ENCODE data around the gene MDK.

The MDK gene

DNA sequence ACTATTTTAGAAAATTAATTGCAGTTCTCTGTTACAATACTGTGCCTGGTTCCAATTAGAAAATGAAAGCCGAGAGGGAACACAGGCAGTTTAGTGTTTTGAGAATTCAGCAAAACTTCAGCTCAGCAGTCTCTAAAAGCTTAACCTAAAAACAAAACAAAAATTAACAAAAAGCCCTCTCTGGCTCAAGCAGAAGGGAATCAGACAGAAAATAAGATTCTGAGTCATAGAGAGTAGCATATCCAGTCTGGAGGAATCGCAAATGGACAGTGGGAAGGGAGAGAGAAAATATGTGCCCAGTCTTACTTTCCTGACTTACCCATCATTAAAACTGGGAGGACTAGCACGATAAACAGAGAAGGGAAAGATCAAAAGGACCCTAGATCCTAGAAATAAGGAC is 48.2 kb downstream of the MDK start:
- TF ChIP-seq OSR1 (CRISPR knock-in tag; IDR thresholded peaks at IDR 0.05) (no peak), ZNF70 (CRISPR knock-in tag; IDR thresholded peaks at IDR 0.05) (no peak), ISL1 (CRISPR knock-in tag; IDR thresholded peaks at IDR 0.05) (no peak), ZFP3 (CRISPR knock-in tag; IDR thresholded peaks at IDR 0.05) (no peak), PPARA (CRISPR knock-in tag; IDR thresholded peaks at IDR 0.05; ENCODE audit: borderline replicate concordance) (no peak), TOX (CRISPR knock-in tag; IDR thresholded peaks at IDR 0.05; ENCODE audit: borderline replicate concordance) (no peak), ZNF565 (CRISPR knock-in tag; conservative IDR thresholded peaks at IDR 0.05; ENCODE audit: low read depth) (no peak), ZFP30 (CRISPR knock-in tag; IDR thresholded peaks at IDR 0.05) (no peak), BACH2 (CRISPR knock-in tag; IDR thresholded peaks at IDR 0.05; ENCODE audit: borderline replicate concordance) (no peak), ARNTL (CRISPR knock-in tag; IDR thresholded peaks at IDR 0.05; ENCODE audit: borderline replicate concordance, low read depth) (no peak), ZNF8 (CRISPR knock-in tag; IDR thresholded peaks at IDR 0.05) (no peak), CSDC2 (CRISPR knock-in tag; IDR thresholded peaks at IDR 0.05) (no peak)
- TF ChIP-seq, protein P1, sequence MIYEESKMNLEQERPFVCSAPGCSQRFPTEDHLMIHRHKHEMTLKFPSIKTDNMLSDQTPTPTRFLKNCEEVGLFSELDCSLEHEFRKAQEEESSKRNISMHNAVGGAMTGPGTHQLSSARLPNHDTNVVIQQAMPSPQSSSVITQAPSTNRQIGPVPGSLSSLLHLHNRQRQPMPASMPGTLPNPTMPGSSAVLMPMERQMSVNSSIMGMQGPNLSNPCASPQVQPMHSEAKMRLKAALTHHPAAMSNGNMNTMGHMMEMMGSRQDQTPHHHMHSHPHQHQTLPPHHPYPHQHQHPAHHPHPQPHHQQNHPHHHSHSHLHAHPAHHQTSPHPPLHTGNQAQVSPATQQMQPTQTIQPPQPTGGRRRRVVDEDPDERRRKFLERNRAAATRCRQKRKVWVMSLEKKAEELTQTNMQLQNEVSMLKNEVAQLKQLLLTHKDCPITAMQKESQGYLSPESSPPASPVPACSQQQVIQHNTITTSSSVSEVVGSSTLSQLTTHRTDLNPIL (CRISPR knock-in tag; IDR thresholded peaks at IDR 0.05; ENCODE audit: low read depth), result no peak
- TF ChIP-seq, protein P2, sequence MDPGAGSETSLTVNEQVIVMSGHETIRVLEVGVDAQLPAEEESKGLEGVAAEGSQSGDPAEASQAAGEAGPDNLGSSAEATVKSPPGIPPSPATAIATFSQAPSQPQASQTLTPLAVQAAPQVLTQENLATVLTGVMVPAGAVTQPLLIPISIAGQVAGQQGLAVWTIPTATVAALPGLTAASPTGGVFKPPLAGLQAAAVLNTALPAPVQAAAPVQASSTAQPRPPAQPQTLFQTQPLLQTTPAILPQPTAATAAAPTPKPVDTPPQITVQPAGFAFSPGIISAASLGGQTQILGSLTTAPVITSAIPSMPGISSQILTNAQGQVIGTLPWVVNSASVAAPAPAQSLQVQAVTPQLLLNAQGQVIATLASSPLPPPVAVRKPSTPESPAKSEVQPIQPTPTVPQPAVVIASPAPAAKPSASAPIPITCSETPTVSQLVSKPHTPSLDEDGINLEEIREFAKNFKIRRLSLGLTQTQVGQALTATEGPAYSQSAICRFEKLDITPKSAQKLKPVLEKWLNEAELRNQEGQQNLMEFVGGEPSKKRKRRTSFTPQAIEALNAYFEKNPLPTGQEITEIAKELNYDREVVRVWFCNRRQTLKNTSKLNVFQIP (CRISPR knock-in tag; IDR thresholded peaks at IDR 0.05; ENCODE audit: borderline replicate concordance, low read depth), result no peak
- TF ChIP-seq, protein P3, sequence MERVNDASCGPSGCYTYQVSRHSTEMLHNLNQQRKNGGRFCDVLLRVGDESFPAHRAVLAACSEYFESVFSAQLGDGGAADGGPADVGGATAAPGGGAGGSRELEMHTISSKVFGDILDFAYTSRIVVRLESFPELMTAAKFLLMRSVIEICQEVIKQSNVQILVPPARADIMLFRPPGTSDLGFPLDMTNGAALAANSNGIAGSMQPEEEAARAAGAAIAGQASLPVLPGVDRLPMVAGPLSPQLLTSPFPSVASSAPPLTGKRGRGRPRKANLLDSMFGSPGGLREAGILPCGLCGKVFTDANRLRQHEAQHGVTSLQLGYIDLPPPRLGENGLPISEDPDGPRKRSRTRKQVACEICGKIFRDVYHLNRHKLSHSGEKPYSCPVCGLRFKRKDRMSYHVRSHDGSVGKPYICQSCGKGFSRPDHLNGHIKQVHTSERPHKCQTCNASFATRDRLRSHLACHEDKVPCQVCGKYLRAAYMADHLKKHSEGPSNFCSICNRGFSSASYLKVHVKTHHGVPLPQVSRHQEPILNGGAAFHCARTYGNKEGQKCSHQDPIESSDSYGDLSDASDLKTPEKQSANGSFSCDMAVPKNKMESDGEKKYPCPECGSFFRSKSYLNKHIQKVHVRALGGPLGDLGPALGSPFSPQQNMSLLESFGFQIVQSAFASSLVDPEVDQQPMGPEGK (CRISPR knock-in tag; IDR thresholded peaks at IDR 0.05; ENCODE audit: borderline replicate concordance), result no peak
- TF ChIP-seq, protein P4, sequence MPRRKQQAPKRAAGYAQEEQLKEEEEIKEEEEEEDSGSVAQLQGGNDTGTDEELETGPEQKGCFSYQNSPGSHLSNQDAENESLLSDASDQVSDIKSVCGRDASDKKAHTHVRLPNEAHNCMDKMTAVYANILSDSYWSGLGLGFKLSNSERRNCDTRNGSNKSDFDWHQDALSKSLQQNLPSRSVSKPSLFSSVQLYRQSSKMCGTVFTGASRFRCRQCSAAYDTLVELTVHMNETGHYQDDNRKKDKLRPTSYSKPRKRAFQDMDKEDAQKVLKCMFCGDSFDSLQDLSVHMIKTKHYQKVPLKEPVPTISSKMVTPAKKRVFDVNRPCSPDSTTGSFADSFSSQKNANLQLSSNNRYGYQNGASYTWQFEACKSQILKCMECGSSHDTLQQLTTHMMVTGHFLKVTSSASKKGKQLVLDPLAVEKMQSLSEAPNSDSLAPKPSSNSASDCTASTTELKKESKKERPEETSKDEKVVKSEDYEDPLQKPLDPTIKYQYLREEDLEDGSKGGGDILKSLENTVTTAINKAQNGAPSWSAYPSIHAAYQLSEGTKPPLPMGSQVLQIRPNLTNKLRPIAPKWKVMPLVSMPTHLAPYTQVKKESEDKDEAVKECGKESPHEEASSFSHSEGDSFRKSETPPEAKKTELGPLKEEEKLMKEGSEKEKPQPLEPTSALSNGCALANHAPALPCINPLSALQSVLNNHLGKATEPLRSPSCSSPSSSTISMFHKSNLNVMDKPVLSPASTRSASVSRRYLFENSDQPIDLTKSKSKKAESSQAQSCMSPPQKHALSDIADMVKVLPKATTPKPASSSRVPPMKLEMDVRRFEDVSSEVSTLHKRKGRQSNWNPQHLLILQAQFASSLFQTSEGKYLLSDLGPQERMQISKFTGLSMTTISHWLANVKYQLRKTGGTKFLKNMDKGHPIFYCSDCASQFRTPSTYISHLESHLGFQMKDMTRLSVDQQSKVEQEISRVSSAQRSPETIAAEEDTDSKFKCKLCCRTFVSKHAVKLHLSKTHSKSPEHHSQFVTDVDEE (CRISPR knock-in tag; IDR thresholded peaks at IDR 0.05), result no peak
- peak; percentile 60 for ATAC-seq

DNA sequence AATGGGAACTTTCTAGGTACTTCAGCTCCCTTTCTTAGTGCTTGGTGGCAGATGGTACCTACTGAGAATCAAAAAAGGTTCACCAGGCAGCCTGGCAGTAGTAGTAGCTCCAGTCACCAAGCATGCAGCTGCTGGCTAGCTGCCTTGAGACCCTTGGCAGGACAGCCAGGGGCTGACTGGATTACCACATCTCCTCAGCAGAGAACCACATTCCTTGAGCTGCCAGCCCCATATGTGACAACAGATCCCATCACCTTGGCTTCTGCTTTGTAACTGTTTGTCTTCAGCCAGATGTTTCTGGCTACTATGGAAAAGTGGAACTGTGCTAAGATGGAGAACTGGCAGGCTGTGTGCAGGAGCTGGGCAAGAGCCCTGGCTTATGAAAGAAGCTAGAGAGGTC is 49.7 kb downstream of the MDK start:
- TF ChIP-seq ZFP3 (CRISPR knock-in tag; IDR thresholded peaks at IDR 0.05) (no peak), ZNF565 (CRISPR knock-in tag; conservative IDR thresholded peaks at IDR 0.05; ENCODE audit: low read depth) (no peak), ZNF8 (CRISPR knock-in tag; IDR thresholded peaks at IDR 0.05) (no peak), ISL1 (CRISPR knock-in tag; IDR thresholded peaks at IDR 0.05) (no peak), RARB (CRISPR knock-in tag; IDR thresholded peaks at IDR 0.05) (no peak), TOX (CRISPR knock-in tag; IDR thresholded peaks at IDR 0.05; ENCODE audit: borderline replicate concordance) (no peak), TCF4 (CRISPR knock-in tag; IDR thresholded peaks at IDR 0.05; ENCODE audit: borderline replicate concordance) (no peak), BACH2 (CRISPR knock-in tag; IDR thresholded peaks at IDR 0.05; ENCODE audit: borderline replicate concordance) (no peak), SNAI2 (CRISPR knock-in tag; IDR thresholded peaks at IDR 0.05) (no peak), ESRRG (CRISPR knock-in tag; IDR thresholded peaks at IDR 0.05) (no peak), CSDC2 (CRISPR knock-in tag; IDR thresholded peaks at IDR 0.05) (no peak), ZNF70 (CRISPR knock-in tag; IDR thresholded peaks at IDR 0.05) (no peak), ZC3H10 (CRISPR knock-in tag; IDR thresholded peaks at IDR 0.05) (no peak), ARNTL (CRISPR knock-in tag; IDR thresholded peaks at IDR 0.05; ENCODE audit: borderline replicate concordance, low read depth) (no peak)
- TF ChIP-seq, protein P4 (CRISPR knock-in tag; IDR thresholded peaks at IDR 0.05), result no peak
- TF ChIP-seq, protein P1 (CRISPR knock-in tag; IDR thresholded peaks at IDR 0.05; ENCODE audit: low read depth), result no peak
- TF ChIP-seq, protein P2 (CRISPR knock-in tag; IDR thresholded peaks at IDR 0.05; ENCODE audit: borderline replicate concordance, low read depth), result no peak
- TF ChIP-seq, protein P5, sequence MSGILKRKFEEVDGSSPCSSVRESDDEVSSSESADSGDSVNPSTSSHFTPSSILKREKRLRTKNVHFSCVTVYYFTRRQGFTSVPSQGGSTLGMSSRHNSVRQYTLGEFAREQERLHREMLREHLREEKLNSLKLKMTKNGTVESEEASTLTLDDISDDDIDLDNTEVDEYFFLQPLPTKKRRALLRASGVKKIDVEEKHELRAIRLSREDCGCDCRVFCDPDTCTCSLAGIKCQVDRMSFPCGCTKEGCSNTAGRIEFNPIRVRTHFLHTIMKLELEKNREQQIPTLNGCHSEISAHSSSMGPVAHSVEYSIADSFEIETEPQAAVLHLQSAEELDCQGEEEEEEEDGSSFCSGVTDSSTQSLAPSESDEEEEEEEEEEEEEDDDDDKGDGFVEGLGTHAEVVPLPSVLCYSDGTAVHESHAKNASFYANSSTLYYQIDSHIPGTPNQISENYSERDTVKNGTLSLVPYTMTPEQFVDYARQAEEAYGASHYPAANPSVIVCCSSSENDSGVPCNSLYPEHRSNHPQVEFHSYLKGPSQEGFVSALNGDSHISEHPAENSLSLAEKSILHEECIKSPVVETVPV (CRISPR knock-in tag; IDR thresholded peaks at IDR 0.05), result no peak
- ATAC-seq, result no peak
